HG03565 (cell line): Measurements from ENCODE around the gene PRSS33.

Experiments
- ATAC-seq: cut with Tn5 transposase; IDR thresholded peaks from one replicate; pipeline ENCODE4 v1.9.1; 2021; ENCODE audit warnings: mild to moderate bottlenecking, moderate library complexity; ENCODE audit not compliant: unreplicated experiment

Gene PRSS33

DNA sequence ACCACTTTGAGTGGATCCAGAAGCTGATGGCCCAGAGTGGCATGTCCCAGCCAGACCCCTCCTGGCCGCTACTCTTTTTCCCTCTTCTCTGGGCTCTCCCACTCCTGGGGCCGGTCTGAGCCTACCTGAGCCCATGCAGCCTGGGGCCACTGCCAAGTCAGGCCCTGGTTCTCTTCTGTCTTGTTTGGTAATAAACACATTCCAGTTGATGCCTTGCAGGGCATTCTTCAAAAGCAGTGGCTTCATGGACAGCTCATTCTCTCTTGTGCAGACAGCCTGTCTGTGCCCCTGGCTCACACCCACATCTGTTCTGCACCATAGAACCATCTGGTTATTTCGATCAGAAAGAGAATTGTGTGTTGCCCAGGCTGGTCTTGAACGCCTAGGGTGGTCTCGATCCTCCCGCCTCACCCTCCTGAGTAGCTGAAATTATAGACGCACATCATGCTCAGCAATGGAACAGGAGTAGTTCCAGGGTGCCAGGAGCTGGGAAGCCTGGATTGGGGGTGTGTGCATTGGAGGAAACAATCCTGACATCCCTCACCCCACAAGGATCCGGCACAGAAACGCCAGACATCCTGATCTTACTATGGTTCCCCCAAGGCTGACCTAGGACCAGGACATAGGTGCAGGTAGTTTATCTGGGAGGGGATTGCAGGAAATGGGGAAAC lies 34.3 kb upstream of the PRSS33 start:
- ATAC-seq: no peak

DNA sequence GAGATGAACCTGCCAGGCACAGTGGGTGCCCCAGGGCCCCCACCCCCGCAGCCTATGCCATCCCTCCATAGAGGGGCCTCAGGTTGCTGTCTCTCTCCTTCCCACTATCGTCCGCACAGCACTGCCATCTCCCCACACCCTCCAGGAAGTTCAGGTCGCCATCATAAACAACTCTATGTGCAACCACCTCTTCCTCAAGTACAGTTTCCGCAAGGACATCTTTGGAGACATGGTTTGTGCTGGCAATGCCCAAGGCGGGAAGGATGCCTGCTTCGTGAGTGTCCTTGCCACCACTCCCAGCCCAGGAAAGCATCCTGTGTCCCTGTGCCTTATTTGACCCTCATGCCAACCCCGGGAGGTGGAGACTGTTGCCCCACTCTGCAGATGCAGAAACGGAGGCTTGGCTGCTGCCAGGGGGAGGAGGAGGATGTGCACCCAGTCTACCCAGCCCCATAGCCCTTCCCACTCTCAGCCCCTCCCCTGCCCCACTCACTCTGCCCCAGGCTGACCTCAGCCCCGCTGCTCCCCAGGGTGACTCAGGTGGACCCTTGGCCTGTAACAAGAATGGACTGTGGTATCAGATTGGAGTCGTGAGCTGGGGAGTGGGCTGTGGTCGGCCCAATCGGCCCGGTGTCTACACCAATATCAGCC lies 33.6 kb upstream of the PRSS33 start:
- no peak for ATAC-seq

DNA sequence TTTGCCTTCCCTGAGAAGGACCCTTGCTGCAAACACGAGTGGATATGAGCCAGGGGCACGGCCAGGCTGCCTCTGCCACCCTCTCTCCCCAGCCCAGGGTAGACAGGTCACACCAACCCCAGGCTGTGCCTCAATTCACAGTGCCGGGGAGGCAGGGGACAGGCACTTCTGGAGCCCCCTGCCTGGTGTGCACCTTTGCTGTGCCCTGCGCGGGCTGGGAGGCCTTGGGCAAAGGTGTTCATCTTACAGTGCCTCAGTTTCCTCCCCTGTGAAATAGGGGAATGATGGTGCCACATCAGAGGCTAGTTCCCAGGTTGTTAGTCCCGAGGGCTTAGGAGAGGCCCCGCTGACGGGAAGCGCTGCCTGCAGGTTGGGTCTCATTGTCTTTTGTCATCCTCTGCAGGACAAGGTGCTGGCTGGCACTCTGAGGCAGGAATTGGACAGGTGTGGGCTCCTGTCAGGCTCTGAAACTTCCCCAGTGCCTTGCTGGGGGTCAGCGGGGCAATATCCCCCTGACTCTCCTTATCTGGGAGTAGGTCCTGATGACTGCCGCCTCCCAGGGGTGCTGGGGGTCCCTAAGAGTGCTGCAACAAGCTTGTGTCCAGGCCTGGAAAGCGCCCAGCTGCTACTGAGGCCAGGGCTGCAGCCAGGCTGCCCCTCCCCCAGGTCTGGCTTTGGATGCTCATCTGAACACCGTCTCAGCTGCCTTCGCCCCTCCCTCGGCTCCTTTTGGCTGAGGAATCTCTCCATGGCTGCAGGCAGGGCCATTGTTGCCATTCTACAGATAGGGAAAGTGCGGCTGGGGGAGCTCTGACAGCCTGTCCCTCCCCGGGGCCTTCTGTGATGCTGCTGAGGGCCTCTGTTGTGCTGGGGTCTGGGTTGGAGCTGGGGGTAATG lies 32.8 kb upstream of the PRSS33 start:
- ATAC-seq: no peak

DNA sequence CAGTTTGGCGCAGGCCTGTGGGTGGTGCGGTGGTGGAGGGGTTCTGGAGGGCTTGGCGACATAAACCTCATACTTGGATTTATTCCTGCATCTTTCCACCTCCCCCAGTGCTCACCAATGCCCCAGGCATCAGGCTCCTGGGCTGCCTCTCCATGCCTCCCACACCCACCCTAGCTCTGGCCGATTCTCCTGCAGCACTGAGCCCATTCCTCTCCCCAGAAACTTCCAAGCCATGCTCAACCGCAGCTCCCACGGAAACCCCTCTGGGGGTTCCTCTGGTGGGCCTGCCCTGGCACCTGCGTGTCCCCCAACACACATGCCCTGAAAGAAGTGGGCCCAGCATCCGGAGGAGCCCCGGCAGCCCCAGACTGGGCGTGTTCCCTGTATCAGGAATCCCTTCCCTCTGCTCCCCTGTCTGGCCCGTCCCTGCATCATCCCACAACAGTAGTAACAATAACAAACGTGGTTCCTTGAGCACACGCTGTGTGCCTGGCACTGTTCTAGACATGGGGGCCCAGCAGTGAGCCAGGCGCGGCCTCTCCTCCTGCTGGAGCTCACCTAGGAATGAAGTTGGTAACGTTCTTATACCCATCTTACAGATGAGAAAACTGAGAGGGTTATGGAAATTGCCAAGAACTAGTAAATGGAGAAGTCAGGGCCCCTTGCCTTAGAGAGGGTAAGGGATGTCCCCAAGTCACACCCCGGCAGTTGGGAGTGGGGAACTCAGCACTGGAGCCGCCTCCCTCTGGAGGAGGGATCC lies 32.0 kb upstream of the PRSS33 start:
- ATAC-seq: no peak

DNA sequence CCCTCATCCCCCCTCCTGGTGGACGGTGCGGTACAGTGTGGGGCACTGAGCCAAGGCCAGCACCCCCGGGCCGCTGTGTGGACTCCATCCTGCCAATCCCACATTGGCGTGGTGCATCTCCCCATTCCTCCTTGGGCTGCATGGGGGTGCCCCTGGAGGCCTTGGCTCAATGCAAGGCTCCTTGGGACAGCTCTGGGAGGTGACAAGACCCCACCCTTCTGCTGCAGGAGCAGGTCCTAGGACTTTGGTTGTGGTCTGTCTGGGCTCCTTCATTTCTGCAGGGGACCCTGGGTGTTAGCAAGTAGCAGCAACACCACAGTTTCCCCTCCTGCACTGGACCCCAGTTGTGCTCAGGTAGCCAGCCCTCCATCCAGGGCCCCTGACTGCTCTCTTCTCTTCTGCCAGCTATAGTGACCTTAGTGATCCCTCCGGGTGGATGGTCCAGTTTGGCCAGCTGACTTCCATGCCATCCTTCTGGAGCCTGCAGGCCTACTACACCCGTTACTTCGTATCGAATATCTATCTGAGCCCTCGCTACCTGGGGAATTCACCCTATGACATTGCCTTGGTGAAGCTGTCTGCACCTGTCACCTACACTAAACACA lies 31.0 kb upstream of the PRSS33 start:
- ATAC-seq: no peak

DNA sequence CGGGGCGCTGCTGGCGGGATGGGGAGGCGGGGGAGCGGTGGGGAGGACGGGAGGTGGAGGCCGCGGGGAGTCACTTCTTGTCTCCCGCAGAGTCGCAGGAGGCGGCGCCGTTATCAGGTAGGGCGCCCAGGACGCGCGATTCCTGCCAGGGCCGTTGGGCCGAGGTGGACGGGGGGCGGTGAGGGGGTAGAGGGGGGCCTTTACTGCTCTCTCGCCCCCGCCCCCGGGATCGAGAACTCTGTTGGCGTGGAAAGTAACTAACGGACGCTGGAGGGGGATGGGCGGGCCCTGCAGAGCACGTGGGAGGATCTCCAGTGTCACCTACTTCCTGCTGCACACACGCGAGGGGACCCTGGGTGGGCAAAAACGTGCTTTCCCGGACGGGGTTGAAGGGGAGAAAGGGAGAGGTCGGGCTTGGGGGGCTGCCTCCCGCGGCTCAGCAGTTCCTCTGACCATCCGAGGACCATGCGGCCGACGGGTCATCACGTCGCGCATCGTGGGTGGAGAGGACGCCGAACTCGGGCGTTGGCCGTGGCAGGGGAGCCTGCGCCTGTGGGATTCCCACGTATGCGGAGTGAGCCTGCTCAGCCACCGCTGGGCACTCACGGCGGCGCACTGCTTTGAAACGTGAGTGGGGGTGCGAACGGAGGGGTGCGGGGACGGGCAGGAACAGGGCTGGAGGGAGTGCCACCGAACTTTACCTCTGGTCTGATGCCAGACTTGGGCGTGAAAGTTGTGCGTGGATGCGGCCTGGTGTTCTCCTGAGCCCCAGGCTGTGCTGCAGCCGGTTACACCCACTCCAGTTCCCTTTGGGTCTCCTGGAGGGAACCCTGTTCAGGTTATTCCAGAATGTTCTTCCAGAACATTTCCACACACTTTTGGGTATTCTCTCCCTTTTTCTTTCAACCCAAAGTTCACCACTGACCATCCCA lies 30.2 kb upstream of the PRSS33 start:
- ATAC-seq: no peak

DNA sequence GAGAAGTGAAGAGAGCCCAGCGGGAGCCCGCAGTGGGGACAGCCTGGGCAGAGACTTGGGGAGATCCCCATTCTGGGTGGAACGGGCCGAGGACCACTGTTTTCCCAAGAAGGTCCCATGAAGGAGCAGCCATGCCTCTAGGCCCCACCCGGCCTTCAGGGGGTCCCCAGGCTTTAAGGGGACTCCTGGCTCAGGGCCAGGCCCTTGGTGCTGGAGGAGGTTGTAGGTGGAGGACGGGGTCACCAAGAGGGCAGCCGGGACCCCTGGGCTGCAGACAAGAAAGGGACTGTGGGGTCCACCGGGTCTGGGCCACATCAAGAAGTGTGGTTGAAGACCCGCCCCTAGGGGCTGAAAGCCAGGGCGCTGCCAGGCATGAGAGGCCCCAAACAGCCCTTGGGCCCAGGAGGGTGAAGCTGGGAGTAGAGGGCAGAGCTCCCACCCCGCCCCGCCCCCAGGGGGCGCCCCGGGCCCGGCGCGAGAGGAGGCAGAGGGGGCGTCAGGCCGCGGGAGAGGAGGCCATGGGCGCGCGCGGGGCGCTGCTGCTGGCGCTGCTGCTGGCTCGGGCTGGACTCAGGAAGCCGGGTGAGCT lies 29.5 kb upstream of the PRSS33 start, which contains the start of gene PRSS21:
TSS of gene PRSS21 (plus strand) at position 487 of the 589 bp plus-strand sequence. CDS start at position 519, 32 bp downstream.
- no peak for ATAC-seq

DNA sequence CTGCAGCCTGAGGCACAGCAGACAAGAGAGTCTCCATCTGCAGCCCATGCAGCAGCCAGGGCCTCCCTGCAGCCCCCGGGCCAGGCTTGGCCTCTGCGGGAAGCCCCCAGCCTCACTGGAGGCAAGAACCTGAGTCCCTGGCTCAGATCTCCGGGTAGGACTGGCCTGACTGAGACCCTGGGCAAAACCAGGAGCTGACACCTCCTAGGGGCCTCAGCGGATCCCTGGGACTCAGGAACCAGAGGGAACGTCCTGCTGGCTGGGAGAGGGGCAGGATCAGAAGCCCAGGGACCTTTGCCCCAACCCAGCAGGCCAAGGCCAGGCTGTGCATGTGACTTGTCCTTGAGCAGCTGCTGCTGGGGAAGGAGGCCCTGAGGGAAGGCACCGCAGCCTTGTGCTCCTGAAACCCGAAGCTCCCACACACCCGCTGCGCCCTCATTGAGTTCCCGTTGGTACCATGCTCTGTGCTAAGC lies 28.0 kb upstream of the PRSS33 start:
- no peak for ATAC-seq

DNA sequence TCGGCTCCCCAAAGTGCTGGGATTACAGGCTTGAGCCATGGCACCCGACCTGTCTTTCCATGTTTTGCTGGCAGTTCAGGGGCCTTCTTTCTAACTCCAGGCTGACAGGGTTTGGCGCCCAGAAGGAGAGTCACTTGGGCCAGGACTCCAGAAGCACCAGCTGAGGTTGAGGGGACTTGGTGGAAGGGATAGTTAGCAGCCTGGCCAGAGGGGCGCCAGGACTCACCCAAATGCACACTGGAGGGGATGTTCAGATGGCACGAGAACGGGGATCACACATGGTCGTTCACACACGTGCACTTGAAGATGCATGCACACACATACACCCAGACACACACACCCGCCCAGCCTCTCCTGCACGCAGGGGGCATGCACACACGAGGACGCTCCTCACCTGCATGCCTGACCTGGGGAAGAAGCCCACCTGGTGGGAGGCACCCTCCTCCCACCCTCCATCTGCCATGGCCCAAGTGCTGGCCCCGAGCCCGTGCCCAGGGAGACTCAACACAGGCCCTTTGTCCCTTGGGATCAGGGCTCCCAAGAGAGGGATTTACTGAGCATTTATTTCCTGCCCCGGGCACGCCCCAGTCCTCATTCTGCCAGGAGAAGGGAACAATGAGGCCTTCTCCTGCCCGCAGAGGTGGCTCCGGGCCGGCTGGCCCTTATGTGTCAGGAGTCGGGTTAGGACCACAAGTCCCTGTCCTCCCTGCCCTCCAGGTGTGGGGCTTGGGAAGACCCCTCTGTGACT lies 27.4 kb upstream of the PRSS33 start:
- ATAC-seq: no peak

DNA sequence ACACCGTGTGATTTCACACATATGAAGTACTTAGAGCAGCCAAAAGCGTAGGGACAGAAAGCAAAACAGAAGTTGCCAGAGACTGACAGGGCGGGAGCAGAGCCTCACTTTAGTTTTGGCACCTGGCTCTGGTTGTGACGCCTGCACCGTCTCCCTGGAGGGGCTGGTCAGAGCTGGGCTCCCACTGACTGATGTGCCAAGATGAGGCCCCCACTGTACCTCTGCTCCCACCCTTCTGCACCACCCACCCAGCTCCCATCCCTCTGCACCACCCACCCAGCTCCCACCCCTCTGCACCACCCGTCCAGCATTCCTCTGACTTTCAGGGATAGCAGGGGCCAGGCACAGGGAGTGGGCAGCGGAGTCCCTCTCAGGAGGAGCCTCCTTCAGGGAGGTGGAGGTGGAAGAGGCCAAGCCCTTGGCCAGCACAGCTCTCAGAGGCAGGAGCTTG lies 26.4 kb upstream of the PRSS33 start:
- no peak for ATAC-seq

DNA sequence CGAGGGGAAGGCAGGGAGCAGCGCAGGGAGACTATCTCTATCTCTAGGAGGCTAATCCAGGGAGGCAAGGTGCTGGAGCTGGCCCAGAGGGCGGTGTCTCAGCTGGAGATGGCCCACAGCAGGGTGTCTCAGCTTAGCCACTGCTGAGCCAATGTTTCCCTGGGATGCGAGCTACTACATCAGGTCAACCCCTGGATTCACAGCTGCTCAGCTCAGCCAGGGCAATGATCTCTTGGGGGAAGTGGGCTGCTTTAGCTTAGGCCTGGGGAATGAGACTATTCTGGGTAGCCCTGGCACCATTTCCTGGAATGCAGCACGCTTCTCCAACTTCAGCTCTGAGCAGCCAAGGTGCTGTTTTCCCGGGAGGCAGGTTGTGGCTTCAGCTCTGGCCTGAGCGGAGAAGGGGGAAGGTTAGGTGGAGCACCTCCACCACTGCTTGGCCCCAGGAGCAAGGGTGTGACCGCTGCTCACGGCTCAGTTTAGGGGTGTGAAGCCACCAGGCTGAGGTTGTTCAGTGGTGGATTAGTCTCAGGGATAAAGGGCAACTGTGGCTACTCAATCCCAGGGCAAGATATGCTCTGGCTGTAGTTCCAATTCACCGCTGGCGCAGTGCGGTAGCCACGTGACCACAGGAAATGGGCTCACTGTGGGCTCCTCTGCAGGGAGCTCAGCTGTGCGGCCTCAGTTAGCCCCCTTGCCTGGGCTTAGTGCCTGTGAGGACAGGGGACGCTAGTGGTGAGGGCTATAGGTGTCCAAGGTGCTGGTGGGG lies 24.5 kb upstream of the PRSS33 start:
- no peak for ATAC-seq

DNA sequence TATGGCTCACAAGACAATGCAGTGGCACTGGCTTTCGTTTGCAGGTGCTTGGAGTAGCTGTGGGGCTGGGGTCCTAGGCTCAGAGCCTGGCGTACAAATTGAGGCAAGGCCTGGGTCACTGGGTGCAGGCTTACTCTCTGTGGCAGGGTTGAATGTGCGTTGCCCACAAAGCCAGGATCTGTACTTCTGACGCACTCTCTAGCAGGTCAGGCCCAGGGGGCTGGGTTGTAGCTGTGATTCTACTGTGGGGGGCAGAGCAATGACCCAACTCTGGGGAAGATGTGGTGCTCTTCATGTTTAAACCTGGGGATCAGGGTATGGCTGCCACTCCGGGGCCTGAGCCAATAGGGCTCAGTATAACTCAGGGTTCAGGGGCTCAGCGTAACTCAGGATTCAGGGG lies 23.3 kb upstream of the PRSS33 start:
- ATAC-seq: no peak

DNA sequence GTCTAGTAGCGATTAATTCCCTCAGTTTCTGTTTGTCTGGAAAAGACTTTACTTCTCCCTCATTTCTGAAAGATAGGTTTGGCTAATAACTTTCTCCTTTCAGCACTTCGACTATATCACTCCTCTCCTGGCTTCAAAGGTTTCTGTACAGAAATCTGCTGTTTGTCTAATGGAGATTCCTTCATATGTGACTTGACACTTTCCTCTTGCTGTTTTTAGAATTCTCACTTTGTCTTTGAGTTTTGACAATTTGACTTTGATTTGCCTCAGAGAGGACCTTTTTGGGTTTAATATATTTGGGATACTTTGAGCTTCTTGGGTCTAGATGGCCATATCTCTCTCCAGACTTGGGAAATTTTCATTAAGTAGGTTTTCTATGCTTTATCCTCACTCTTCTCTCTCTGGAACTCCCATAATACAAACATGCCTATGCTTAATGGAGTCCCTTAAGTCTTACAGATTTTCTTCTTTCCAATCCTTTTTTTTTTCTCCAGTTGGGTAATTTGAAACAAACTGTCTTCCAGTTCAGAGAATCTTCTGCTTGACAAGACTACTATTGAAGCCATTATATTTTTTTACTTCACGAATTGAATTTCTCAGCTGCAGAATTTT lies 21.9 kb upstream of the PRSS33 start:
- no peak for ATAC-seq

DNA sequence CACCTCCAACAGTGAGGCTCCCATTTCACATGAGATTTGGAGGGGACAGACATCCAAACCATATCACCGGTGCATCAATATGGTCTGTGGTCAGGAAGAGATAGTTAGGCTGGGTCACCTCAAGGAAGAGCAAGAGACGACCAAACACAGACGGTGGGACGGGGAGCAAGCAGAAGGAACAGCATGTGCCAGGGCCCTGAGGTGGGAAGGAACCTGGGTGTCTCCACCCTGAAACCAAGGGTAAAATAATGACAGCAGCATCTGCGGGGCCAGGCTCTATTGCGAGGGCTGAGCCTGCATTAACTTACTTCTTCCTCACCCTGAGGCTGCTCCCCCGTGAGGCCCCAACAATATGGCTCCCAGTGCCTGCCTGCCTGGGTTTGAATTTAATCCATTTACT lies 20.8 kb upstream of the PRSS33 start:
- no peak for ATAC-seq

DNA sequence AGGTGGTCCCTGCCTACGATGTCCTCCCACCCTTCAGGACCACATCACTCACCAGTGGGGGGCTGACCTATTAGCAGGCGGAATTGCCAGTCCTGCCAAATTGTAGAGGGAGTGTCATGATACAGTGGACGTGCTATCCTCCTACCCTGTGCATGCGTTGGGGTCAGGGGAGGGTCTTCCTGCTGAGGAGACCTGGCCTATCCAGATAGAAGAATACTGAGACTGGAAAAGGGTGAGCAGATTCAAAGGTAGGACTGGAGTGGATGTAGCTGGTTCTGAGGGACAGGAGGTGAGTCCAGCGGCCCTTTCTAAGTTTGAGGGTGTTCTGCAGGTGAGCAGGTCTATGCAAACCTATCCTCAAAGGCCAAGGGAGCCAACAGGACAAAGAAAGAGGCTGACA lies 18.9 kb upstream of the PRSS33 start:
- ATAC-seq: no peak

DNA sequence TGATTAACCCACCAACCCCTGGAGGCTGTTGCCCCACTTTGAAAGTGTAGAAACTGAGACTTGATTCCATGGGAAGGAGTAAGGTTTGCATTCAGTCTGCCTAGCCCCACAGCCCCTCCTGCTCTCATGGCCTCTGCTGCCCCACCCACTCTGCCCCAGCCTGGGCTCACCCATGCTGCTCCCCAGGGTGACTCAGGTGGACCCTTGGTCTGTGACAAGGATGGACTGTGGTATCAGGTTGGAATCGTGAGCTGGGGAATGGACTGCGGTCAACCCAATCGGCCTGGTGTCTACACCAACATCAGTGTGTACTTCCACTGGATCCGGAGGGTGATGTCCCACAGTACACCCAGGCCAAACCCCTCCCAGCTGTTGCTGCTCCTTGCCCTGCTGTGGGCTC lies 17.4 kb upstream of the PRSS33 start:
- ATAC-seq: no peak

DNA sequence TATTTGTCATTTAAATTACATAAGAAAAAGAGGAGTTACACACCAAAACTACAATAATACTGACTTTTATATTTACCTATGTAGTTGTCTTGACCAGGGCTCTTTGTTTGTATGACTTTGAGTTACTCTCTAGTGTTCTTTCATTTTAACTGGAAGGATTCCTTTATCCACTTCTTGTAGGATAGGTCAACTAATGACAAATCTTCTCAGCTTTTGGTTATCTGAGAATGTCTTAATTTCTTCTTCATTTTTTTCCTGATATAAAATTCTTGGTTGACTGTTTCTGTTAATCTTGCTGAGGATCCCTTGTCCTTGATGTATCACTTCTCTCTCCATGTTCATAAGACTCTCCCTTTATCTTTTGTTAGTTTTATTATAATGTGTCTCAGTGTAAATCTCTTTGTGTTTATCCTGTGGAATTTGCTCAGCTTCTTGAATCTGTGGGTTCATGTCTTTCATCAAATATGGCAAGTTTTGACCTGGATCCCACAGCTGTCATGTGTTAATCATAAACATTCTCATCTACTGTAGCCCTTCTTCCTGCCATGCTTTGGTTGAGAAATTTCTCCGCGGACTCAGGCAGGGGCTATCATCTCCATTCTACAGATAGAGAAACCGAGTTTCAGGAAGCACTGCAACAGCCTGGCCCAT lies 16.3 kb upstream of the PRSS33 start:
- no peak for ATAC-seq
